ENCODE results near the gene ERFE. TPM values are rescaled to one million over a fixed set of nuclear protein-coding genes. Genes with fewer than 3 reads are reported as not detected.

ERFE gene
- total RNA-seq, 1 experiment from 2014 or later: 39.5 TPM

DNA sequence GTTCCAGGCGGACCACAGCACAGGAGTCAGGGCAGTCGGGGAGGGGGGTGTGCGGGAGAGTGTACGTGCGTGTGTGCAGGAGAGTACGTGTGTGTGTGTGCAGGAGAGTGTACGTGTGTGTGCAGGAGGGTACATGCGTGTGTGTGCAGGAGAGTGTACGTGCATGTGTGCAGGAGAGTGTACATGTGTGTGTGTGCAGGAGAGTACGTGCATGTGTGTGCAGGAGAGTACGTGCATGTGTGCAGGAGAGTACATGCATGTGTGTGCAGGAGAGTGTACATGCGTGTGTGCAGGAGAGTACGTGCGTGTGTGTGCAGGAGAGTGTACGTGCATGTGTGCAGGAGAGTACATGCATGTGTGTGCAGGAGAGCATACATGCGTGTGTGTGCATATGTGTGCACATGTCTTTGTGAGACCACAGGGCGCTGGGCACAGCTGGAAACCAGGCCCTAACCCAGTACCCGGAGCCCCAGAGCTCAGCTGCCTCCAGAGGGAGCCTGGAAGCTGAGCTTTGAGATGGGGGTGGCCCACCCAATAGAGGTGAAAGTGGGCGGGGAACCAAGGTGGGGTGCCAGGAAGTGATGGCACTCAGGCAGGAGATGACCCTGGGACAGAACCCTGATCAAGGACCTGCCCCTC lies 34.2 kb upstream of the ERFE start:
- no peak for DNase-seq (ENCODE audit: low read depth)
- in situ Hi-C loops (cut with HindIII; ENCODE audit: low pct_unique_long_range_greater_than_20kb, low sequenced_read_pairs): no loop called here

DNA sequence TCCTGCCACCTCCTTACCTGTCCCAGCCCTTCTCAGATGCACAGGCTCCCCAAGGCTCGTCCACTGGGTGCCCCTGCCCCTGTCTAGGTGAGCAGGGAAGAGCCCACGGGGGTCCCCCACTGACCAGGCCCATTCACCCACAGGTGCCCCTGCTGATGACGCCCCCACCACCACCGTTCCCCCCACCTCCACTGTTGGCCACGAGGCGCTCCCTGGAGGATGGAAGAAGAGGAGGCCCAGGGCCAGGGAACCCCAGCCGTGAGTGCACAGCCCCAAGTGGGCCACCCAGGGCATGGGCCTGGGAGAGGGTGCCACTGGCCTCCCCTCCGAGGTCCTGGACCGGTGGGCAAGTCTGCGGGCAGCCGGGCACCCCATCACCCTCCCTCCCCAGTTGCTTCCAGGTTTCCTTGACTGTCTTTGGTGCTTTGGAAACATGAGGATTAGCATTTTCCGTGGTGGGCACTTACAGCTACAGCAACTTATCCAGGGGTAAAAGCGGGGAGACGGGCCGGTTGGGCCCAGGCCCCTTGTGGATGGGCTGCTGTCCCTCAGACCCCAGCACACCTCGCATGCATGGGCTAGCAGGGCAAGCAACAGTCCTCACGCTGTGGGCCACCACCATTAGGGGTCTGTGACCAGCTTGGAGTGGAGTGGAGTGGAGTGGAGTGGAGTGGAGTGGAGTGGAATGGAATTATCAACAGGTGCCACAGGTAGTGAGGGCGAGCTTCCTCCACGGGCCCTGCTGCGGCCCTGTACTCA lies 33.5 kb upstream of the ERFE start:
- DNase-seq (ENCODE audit: low read depth): no peak
- in situ Hi-C loops (cut with HindIII; ENCODE audit: low pct_unique_long_range_greater_than_20kb, low sequenced_read_pairs): no loop called here

GRCh38 chr2:238126338-238126737 lies 32.4 kb upstream of the ERFE start:
- no peak for DNase-seq (ENCODE audit: low read depth)
- in situ Hi-C loops (cut with HindIII; ENCODE audit: low pct_unique_long_range_greater_than_20kb, low sequenced_read_pairs): no loop called here

GRCh38 chr2:238126775-238127164 lies 32.0 kb upstream of the ERFE start:
- in situ Hi-C loops (cut with HindIII; ENCODE audit: low pct_unique_long_range_greater_than_20kb, low sequenced_read_pairs): no loop called here
- DNase-seq (ENCODE audit: low read depth): no peak

DNA sequence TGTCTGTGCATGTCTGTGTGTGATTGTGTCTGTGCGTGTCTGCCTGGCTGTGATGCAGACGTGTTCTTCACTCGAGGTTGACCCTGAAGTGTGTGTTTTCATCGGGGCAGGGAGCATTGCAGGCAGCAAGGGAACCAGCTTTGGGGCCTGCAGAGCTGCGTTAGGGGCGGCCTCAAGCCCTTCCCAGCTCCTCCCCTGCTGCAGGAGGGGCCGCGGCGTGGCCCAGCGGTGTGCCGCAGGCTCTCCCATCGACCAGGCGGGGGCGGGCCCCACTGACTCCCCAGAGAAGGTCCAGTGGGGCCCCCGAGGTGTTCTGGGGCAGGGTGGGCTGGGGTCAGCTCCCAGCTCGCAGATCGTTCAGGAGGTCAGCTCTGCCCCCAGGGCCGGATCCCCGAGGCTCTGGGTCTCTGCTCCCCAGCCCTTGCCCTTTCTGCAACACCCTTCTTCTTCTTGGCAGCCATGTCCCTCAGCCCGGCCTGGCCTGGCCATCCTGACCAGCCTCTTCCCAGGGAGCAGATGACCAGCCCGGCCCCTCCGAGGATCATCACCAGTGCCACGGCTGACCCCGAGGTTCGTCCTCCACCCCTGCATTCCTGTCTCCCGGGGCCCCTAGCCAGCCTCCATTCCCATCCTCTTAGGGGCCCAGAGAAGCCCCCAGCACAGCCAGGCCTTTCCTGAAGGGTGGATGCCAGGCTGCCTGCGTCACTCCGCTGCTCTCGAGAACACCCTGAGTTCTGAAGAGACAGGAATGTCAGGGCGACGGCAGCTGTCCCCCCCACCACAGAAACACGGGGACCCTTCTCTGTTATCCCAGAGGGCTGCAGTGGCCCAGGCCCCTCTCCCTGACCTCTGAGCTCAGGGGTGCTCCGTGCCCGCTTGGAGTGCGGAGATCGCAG lies 31.4 kb upstream of the ERFE start:
- DNase-seq (ENCODE audit: low read depth): no peak
- in situ Hi-C loops (cut with HindIII; ENCODE audit: low pct_unique_long_range_greater_than_20kb, low sequenced_read_pairs): no loop called here

DNA sequence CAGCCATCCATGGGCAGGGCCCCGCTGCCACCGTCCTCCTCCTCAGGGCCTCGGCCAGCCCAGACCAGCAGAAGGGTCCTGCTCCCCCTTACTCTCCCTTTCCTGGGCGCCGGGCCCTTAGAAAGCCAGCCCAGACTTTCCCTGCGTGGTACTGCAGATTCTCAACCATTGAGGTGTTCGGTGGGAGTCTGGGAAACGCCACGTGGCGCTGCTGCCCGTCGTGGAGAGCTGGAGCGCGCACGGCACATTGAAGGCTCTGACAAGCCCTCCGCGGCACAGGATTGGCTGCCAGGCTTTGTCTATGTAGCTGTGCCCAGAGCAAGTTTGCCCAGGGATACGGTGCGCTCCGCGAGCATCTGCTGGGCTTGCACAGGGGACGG lies 30.7 kb upstream of the ERFE start:
- in situ Hi-C loops (cut with HindIII; ENCODE audit: low pct_unique_long_range_greater_than_20kb, low sequenced_read_pairs): no loop called here
- no peak for DNase-seq (ENCODE audit: low read depth)

- no peak for DNase-seq (ENCODE audit: low read depth)
- in situ Hi-C loops (cut with HindIII; ENCODE audit: low pct_unique_long_range_greater_than_20kb, low sequenced_read_pairs): no loop called here
Observed at GRCh38 chr2:238128534-238129001, 30.2 kb upstream of the ERFE start.

- no peak for DNase-seq (ENCODE audit: low read depth)
- in situ Hi-C loops (cut with HindIII; ENCODE audit: low pct_unique_long_range_greater_than_20kb, low sequenced_read_pairs): no loop called here
Observed at GRCh38 chr2:238129166-238130010, 29.4 kb upstream of the ERFE start.

DNA sequence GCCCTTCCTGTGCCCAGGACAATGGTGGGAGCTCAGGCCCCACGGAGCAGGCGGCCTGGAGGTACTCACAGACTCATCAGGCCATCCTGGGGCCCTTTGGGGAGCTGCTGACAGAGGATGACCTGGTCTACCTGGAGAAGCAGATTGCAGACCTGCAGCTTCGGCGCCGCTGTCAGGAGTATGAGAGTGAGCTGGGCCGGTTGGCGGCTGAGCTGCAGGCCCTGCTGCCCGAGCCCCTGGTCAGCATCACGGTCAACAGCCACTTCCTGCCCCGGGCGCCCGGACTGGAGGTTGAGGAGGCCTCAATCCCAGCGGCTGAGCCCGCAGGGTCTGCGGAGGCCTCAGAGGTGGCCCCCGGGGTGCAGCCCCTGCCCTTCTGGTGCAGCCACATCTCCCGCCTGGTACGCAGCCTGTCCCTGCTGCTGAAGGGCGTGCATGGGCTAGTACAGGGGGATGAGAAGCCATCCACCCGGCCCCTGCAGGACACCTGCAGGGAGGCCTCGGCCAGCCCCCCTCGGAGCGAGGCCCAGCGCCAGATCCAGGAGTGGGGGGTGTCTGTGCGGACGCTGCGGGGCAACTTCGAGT lies 28.6 kb upstream of the ERFE start:
- in situ Hi-C loops (cut with HindIII; ENCODE audit: low pct_unique_long_range_greater_than_20kb, low sequenced_read_pairs): no loop called here
- no peak for DNase-seq (ENCODE audit: low read depth)

- in situ Hi-C loops (cut with HindIII; ENCODE audit: low pct_unique_long_range_greater_than_20kb, low sequenced_read_pairs): no loop called here
- DNase-seq (ENCODE audit: low read depth): no peak
Observed at GRCh38 chr2:238130696-238131628, 27.8 kb upstream of the ERFE start.

GRCh38 chr2:238131761-238132462 lies 26.9 kb upstream of the ERFE start:
- no peak for DNase-seq (ENCODE audit: low read depth)
- in situ Hi-C loops (cut with HindIII; ENCODE audit: low pct_unique_long_range_greater_than_20kb, low sequenced_read_pairs): no loop called here

DNA sequence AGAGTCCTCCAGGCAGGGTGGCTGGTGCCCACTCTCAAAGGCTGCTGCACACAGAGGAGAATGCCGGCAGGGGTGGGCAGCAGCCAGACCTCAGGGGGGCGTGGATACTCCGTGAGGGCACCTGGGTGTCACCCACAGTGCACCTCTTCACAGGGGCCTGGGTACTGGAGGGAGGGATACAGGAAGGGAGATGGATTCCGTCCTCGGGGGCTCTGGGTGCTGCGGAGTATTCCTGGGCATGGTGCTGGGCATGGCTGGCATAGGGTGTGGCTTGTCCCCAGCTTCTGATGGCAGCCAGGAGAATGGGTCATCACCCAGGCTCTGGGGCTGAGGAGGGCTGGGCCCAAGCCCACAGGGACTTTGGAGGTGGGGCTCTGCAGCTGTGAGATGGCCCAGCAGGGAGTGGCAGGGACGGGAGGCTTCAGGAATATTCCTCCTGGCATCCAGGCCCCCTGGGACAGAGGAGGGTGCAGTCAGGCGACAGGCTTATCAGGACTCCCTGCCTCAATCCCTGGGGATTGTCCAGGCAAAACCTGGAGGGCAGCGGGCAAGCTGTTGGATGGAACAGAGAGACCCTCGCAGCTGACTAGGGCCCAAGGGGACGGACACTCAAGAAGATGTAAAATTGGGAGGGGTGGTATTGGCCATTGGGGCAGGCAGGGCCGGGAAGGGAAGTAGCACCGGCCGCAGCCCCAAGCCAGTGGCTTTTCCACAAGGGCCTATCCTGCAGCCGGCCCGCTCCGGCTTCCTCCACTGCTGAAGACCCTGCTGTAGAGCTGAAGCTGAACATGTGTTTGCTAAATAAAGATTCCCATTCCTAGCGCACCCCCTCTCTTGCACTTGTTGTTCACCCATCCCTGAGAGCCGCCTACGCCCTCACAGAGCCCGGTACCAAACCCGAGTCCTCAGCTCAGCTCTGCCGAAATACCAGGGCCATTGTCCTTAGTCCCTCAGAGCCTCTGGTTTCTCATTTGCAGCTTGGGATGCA lies 26.0 kb upstream of the ERFE start:
- in situ Hi-C loops (cut with HindIII; ENCODE audit: low pct_unique_long_range_greater_than_20kb, low sequenced_read_pairs): no loop called here
- DNase-seq (ENCODE audit: low read depth): no peak

DNA sequence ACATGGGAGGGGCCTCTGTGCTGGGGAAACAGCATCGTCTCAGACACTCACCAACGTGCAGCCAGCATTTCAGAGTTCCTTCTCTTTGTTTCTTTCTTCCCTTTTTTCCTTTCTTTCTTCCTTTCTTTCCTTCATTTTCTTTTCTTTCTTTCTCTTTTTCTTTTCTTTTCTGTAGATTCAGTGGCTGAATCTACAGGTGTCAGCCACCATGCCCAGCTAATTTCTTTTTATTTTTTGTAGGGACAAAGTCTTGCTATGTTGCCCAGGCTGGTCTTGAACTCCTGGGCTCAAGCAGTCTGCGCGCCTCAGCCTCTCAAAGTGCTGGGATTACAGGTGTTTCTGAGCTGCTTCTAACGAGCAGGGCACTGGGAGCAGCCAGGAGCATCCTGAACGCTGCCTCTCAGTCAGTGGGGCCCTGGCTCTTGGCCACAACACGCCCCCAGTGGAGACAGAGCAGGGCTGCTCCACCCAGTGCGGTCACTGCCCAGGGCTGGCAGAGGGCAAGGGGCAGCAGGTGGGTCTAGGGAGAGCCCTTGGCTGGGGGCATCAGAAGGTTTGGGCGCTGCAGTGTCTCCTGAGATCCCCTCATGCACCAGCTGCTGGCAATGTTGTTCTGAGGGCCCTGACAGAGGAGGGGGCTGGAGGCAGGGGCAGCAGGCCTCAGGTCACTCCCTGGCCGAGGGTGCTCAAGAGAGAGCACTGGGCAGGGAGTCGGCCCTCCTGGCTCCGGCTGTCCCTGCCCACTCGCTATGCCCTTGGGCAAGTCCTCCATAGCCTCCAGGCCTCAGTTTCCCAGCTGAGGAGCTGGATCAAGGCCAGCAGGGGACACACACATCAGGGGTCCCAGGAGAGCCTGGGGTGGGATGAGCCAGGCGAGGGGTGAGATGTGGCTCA lies 25.0 kb upstream of the ERFE start:
- DNase-seq (ENCODE audit: low read depth): no peak
- in situ Hi-C loops (cut with HindIII; ENCODE audit: low pct_unique_long_range_greater_than_20kb, low sequenced_read_pairs): no loop called here

DNA sequence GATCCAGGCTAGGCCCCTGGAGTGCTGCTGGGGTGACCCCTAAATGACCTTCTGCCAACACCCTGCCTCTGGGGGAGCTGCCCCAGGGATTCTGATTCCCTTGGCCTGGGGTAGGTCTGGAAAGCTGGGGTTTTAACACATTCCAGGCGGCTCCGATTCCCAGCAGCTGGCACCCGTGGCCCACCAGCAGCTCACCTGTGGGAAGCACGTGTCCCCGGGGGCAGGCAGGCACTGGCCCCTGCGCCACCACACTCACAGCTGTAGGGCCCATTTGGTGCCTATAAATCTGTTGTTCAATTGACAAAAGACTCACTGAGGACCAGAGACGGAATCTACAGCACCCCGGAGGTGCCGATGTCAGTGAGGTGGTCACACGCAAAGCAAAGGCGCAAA lies 24.4 kb upstream of the ERFE start:
- no peak for DNase-seq (ENCODE audit: low read depth)
- in situ Hi-C loops (cut with HindIII; ENCODE audit: low pct_unique_long_range_greater_than_20kb, low sequenced_read_pairs): no loop called here

All from Caki2 (cell line).